ENCODE results near the gene KRTAP5-7.
A peak's percentile ranks its signal among the peaks of the same experiment; 100 is the strongest.

Gene KRTAP5-7

GRCh38 chr11:71495286-71496230 is 31.5 kb upstream of the KRTAP5-7 start:
- DNase-seq (ENCODE audit: low spot score): no peak
- no peak for FAIRE-seq

GRCh38 chr11:71496421-71496820 is 30.6 kb upstream of the KRTAP5-7 start:
- DNase-seq (ENCODE audit: low spot score) (no peak), FAIRE-seq (no peak)

GRCh38 chr11:71498091-71498490 is 29.0 kb upstream of the KRTAP5-7 start:
- FAIRE-seq (no peak), DNase-seq (ENCODE audit: low spot score) (no peak)

GRCh38 chr11:71499125-71499524 is 27.9 kb upstream of the KRTAP5-7 start:
- FAIRE-seq (no peak), DNase-seq (ENCODE audit: low spot score) (no peak)

GRCh38 chr11:71499546-71499945 is 27.5 kb upstream of the KRTAP5-7 start:
- DNase-seq (ENCODE audit: low spot score) (no peak), FAIRE-seq (no peak)

- FAIRE-seq (no peak), DNase-seq (ENCODE audit: low spot score) (peak; percentile 51)
Measured at GRCh38 chr11:71500601-71501021, 26.5 kb upstream of the KRTAP5-7 start.

- DNase-seq (ENCODE audit: low spot score): no peak
- FAIRE-seq: no peak
Measured at GRCh38 chr11:71501071-71501985, 25.7 kb upstream of the KRTAP5-7 start.

GRCh38 chr11:71502026-71502425 is 25.0 kb upstream of the KRTAP5-7 start:
- no peak for FAIRE-seq

GRCh38 chr11:71502871-71503435 is 24.1 kb upstream of the KRTAP5-7 start:
- no peak for FAIRE-seq
- DNase-seq (ENCODE audit: low spot score): no peak

More at GRCh38 chr11:71502026-71502425, 25.0 kb upstream of the KRTAP5-7 start:
- no peak for DNase-seq (ENCODE audit: low spot score)

GRCh38 chr11:71504531-71504930 is 22.5 kb upstream of the KRTAP5-7 start:
- FAIRE-seq (no peak), DNase-seq (ENCODE audit: low spot score) (no peak)

GRCh38 chr11:71505001-71505400 is 22.1 kb upstream of the KRTAP5-7 start:
- DNase-seq (ENCODE audit: low spot score) (no peak), FAIRE-seq (no peak)

- FAIRE-seq: no peak
- DNase-seq (ENCODE audit: low spot score): no peak
Measured at GRCh38 chr11:71505781-71506180, 21.3 kb upstream of the KRTAP5-7 start.

GRCh38 chr11:71507102-71507501 is 20.0 kb upstream of the KRTAP5-7 start:
- FAIRE-seq: no peak
- no peak for DNase-seq (ENCODE audit: low spot score)

- DNase-seq (ENCODE audit: low spot score) (no peak), FAIRE-seq (no peak)
Measured at GRCh38 chr11:71518506-71519471, 8.3 kb upstream of the KRTAP5-7 start.

- DNase-seq (ENCODE audit: low spot score) (no peak), FAIRE-seq (no peak)
Measured at GRCh38 chr11:71519546-71519945, 7.5 kb upstream of the KRTAP5-7 start.

- DNase-seq (ENCODE audit: low spot score): no peak
- FAIRE-seq: no peak
Measured at GRCh38 chr11:71525188-71525937, 1.7 kb upstream of the KRTAP5-7 start.

GRCh38 chr11:71525938-71526495 is 1.1 kb upstream of the KRTAP5-7 start:
- FAIRE-seq: no peak
- DNase-seq (ENCODE audit: low spot score): no peak

GRCh38 chr11:71527576-71528210 is 626 bp downstream of the KRTAP5-7 start:
- no peak for FAIRE-seq

GRCh38 chr11:71530602-71531001 is 3.5 kb downstream of the KRTAP5-7 start:
- FAIRE-seq: no peak
- no peak for DNase-seq (ENCODE audit: low spot score)

More at GRCh38 chr11:71527576-71528210, 626 bp downstream of the KRTAP5-7 start:
- no peak for DNase-seq (ENCODE audit: low spot score)
